SK-N-MC (cell line): ENCODE measurements around the gene ADK.
"Not testable (repeated sequence)": the region's sequence is repeated elsewhere in the genome, so short reads cannot be mapped to it uniquely, and the experiment has no call there.

Experiments
- DNase-seq: peaks from one replicate; pipeline ENCODE4 v3.0.0-alpha.2; 2011; ENCODE audit warnings: low read depth, low spot score
- H3K27ac ChIP-seq: fragments of 200-600 bp; sonication (generic); 2 replicates; pipeline ENCODE4 v1.5.1; 2016; ENCODE audit warnings: mixed run types
- H3K36me3 ChIP-seq: fragments of 200-600 bp; sonication (generic); 2 replicates; pipeline ENCODE4 v1.6.1; 2017; ENCODE audit warnings: antibody characterized with exemption, low read length, mixed read lengths; ENCODE audit not compliant: insufficient read depth
- H3K4me3 ChIP-seq: fragments of 200-600 bp; sonication (generic); 2 replicates; pipeline ENCODE4 v1.5.1; 2016
- H3K9ac ChIP-seq: fragments of 200-600 bp; sonication (generic); 2 replicates; pipeline ENCODE4 v1.8.0; 2017; ENCODE audit warnings: mixed run types, mixed read lengths; ENCODE audit not compliant: insufficient read length
- H3K9me3 ChIP-seq: fragments of 200-600 bp; sonication (generic); 2 replicates; pipeline ENCODE4 v1.6.1; 2017; ENCODE audit warnings: low read depth, mild to moderate bottlenecking, antibody characterized with exemption, low read length, moderate library complexity, mixed read lengths
- EZH2 ChIP-seq: fragments of 200-600 bp; sonication (generic); IDR thresholded peaks from one replicate; pipeline ENCODE4 v1.6.1; 2017; ENCODE audit warnings: antibody characterized with exemption
- FOXP2 ChIP-seq: optimal IDR thresholded peaks from 2 replicates; pipeline ENCODE3; 2011; ENCODE audit warnings: mild to moderate bottlenecking, moderate library complexity; ENCODE audit not compliant: insufficient read depth; ENCODE audit errors: extremely low read length, control extremely low read depth
- POLR2AphosphoS5 ChIP-seq: IDR thresholded peaks from 2 replicates; pipeline ENCODE4 v1.6.1; 2012; ENCODE audit warnings: mild to moderate bottlenecking, low read depth, low read length, borderline replicate concordance

The ADK gene

DNA sequence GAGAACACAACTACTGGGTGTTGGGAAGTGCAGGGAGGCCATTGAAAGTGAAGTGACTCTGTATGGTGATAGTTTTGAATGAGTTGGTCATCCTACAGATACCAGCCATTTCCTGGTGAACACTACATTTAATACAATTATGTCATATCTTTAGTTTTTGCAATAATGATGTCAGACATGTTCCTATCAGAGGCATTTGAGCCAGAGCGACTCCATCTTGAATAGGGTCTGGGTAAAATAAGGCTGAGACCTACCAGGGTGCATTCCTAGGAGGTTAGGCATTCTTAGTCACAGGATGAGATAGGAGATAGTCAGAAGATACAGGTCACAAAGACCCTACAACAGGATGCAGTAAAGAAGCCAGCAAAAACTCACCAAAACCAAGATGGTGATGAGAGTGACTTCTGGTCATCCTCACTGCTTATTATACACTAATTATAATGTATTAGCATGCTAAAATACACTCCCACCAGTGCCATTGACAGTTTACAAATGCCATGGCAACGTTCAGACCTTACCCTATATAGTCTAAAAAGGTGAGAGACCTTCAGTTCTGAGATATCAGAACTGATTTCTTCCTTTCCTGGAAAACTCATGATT, 28.2 kb downstream of the ADK start:
- Histone ChIP-seq H3K36me3 (no peaks in the 10 kb centered on the region), H3K27ac (peak overlapping the region; percentile 36; the same call in 1 of the 2 replicates), H3K9ac (no peak overlapping the region), H3K4me3 (no peak overlapping the region), H3K9me3 (no peaks in the 10 kb centered on the region)
- DNase-seq = no peak
- TF ChIP-seq EZH2 (no peak), POLR2AphosphoS5 (no peak), FOXP2 (no peak)

DNA sequence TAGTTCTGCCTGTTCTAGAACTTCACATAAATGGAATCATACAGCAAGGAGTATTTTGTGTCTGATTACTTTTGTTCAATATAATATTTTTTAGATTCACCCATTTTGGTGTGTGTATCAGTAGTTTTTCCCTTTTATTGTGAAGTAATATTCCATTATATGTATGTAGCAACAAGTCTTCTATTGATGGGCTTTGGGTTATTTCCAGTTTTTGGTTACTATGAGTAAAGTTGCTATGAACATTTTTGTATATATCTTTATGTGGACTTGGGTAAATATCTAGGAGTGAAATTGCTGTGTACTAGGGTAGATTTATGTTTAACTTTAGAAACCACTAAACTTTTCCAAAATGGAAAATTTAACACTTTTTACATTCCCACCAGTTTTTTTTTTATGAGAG, 35.7 kb downstream of the ADK start:
- no peak for DNase-seq
- no peak overlapping the region for H3K4me3 ChIP-seq
- no peak overlapping the region for H3K9ac ChIP-seq
- no peaks in the 10 kb centered on the region for H3K9me3 ChIP-seq
- no peaks in the 10 kb centered on the region for H3K36me3 ChIP-seq
- TF ChIP-seq EZH2 (no peak), POLR2AphosphoS5 (no peak), FOXP2 (no peak)
- peak overlapping the region; percentile 62; the same call in 1 of the 2 replicates for H3K27ac ChIP-seq

DNA sequence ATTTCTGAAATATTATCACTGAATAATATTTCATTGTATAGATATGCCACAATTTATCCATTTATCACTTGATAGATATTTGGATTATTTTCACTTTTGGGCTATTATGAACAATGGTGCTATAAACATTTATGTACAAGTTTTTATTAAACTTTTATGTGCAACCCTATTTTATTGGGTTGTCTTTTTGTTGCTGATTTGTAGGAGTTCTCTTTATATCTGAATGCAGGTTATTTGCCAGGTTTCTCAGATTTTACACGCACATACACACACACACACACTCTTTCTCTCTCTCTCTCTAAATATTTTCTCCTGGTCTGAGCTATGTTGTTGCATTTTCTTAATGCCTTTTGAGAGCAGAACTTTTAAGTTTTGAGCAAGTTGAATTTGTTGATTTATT, 36.2 kb downstream of the ADK start:
- no peak for DNase-seq
- TF ChIP-seq POLR2AphosphoS5 (no peak), EZH2 (no peak), FOXP2 (no peak)
- Histone ChIP-seq H3K27ac (peak overlapping the region; percentile 62; the same call in 1 of the 2 replicates), H3K9me3 (no peaks in the 10 kb centered on the region), H3K4me3 (no peak overlapping the region), H3K9ac (no peak overlapping the region), H3K36me3 (no peaks in the 10 kb centered on the region)

DNA sequence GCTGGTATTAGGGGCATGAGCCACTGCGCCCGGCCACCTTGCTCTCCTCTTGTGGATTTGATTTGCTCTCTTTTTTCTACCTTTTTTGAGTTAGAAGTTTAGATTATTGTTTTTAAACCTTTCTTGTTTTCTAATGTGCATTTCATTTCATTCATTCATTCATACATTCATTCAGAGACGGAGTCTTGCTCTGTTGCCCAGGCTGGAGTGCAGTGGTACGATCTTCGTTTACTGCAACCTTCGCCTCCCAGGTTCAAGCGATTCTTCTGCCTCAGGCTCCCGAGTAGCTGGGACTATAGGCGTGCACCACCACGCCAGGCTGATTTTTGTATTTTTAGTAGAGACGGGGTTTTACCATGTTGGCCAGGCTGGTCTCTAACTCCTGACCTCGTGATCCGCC, 37.6 kb downstream of the ADK start:
- H3K4me3 ChIP-seq, H3K9me3 ChIP-seq, H3K9ac ChIP-seq, DNase-seq, H3K36me3 ChIP-seq: not testable (repeated sequence)
- H3K27ac ChIP-seq = peak overlapping the region; percentile 99; the same call in 1 of the 2 replicates

DNA sequence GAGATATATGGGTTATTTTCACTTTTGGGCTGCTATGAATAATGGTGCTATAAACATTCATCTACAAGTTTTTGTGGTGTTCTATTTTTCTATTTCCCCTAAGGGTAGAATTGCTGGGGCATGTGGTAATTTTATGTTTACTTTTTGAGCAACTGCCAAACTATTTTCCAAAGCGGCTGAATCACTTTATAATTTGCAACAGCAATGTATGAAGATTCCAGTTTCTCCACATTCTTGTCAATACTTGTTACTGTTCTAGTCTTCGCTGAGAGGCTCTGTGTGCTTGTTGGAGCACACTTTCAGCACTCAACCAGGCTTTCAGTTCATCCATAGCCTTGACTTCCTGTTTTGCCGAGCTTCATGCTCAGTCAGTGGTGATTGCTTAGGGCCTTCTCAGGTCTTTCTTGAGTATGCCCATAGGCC, 39.0 kb downstream of the ADK start:
- peak overlapping the region; percentile 75 for H3K4me3 ChIP-seq
- peak overlapping the region; percentile 77 for H3K9ac ChIP-seq
- H3K9me3 ChIP-seq = no peaks in the 10 kb centered on the region
- no peaks in the 10 kb centered on the region for H3K36me3 ChIP-seq
- TF ChIP-seq POLR2AphosphoS5 (no peak), FOXP2 (no peak), EZH2 (no peak)
- DNase-seq = peak; percentile 87
- H3K27ac ChIP-seq = peak overlapping the region; percentile 99

DNA sequence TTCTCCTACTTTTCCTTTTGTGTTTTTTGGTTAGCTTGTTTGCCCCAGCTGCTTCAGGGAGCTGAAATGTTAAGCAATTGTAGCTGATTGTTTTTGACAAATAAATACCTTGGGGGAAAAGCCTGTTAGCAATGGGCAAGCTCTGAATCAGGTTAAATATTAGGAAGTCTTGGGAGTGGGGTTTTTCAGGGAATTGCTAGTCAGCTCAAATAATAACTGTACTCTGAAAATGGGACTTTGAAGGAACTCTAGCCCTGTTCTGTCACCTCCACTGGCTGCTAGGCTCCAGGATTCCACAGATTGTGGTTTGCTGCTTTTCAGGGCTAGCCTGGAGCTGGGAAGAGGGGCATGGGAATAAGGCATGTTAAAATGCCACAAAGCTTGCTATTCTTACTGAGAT, 39.5 kb downstream of the ADK start:
- H3K4me3 ChIP-seq = peak overlapping the region; percentile 75
- no peaks in the 10 kb centered on the region for H3K9me3 ChIP-seq
- H3K36me3 ChIP-seq = no peaks in the 10 kb centered on the region
- H3K27ac ChIP-seq = peak overlapping the region; percentile 99
- DNase-seq = no peak
- peak overlapping the region; percentile 77 for H3K9ac ChIP-seq
- TF ChIP-seq POLR2AphosphoS5 = no peak
- TF ChIP-seq EZH2 = no peak
- no peak for TF ChIP-seq FOXP2

DNA sequence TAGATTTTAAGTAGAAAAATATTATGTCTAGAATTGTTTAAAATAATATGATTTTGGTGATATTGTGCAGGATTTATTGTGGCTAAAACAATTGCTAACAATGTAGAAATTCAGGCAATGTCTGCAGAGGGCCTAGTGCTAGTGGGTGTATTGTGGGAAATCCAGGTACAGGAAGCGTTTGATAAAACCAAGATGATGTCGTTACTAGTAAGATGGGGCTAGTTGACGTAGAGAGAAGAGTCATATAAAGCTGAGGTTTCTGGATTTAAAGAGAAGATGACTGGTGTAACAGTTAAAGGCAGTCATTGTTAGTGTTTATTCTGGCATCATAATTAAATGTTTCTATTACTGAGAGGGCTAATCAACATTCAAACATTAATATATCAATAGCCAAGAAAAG, 43.5 kb downstream of the ADK start:
- H3K9ac ChIP-seq = no peak overlapping the region
- TF ChIP-seq FOXP2 = no peak
- no peak for TF ChIP-seq EZH2
- no peak for TF ChIP-seq POLR2AphosphoS5
- no peak for DNase-seq
- H3K27ac ChIP-seq = no peak overlapping the region
- no peaks in the 10 kb centered on the region for H3K36me3 ChIP-seq
- no peaks in the 10 kb centered on the region for H3K9me3 ChIP-seq
- H3K4me3 ChIP-seq = no peak overlapping the region

DNA sequence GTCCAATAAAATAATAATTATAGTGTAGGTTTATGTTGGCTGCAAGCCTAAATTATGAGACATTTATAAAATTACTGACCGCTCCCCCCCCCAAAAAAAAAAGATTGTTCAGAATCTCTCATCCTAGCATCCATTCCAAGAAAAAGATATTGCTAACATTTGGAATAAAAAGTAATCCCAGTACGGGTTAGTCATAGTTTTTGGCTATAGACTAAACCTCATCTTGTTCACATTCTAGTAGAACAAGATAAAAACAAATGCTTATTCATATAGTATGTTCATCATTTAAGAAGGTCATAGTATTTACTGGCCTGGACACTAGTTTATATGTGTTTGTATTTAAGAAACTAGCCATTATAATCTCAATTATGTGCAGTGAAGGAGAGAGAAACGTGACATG, 44.0 kb downstream of the ADK start:
- Histone ChIP-seq H3K4me3 (no peak overlapping the region), H3K9ac (no peak overlapping the region), H3K9me3 (no peaks in the 10 kb centered on the region), H3K27ac (no peak overlapping the region), H3K36me3 (no peaks in the 10 kb centered on the region)
- TF ChIP-seq EZH2 (no peak), POLR2AphosphoS5 (no peak), FOXP2 (no peak)
- no peak for DNase-seq

DNA sequence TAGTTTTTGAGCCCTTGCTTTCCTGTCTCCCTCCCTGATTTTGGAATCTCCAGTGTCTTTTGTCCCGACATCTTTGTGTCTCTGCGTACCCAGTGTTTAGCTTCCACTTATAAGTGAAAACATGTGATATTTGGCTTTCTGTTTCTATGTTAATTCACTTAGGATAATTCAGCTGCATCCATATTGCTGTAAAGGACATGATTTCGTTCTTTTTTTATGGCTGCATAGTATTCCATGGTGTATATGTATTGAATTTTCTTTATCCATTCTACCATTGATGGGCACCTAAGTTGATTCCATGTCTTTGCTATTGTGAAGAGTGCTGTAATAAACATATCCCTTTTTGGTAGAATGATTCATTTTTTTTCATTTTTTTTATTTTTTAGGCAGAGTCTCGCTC, 48.3 kb downstream of the ADK start:
- H3K4me3 ChIP-seq = no peak overlapping the region
- no peak overlapping the region for H3K27ac ChIP-seq
- TF ChIP-seq EZH2 = no peak
- no peak for TF ChIP-seq FOXP2
- no peak for TF ChIP-seq POLR2AphosphoS5
- DNase-seq = no peak
- H3K9ac ChIP-seq = no peak overlapping the region
- no peaks in the 10 kb centered on the region for H3K36me3 ChIP-seq
- H3K9me3 ChIP-seq = no peaks in the 10 kb centered on the region

DNA sequence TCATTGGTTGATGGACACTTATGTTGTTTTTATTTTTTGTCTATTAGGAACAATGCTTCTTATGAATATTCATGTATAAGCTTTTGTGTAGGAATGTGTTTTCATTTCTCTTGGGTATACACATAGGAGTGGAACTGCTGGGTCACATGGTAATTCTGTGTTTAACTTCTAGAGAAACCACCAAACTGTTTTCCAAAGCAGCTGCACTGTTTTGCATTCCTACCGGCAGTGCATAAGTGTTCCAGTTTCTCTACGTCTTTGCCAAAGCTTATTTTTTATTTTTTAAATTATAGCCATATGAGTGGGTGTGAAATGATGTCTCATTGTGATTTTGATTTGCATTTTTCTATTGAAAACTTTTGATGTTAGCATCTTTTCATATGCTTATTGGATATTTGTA, 51.3 kb downstream of the ADK start:
- H3K36me3 ChIP-seq = no peaks in the 10 kb centered on the region
- TF ChIP-seq POLR2AphosphoS5 (no peak), FOXP2 (no peak)
- H3K9ac ChIP-seq = no peak overlapping the region

More for the DNA sequence above, 51.3 kb downstream of the ADK start:
- Histone ChIP-seq H3K27ac (no peak overlapping the region), H3K9me3 (no peaks in the 10 kb centered on the region), H3K4me3 (no peak overlapping the region)
- DNase-seq = no peak
